ENCODE measurements around the gene PLEKHG7.
"Not testable (repeated sequence)": the region's sequence is repeated elsewhere in the genome, so short reads cannot be mapped to it uniquely, and the experiment has no call there.

DNA sequence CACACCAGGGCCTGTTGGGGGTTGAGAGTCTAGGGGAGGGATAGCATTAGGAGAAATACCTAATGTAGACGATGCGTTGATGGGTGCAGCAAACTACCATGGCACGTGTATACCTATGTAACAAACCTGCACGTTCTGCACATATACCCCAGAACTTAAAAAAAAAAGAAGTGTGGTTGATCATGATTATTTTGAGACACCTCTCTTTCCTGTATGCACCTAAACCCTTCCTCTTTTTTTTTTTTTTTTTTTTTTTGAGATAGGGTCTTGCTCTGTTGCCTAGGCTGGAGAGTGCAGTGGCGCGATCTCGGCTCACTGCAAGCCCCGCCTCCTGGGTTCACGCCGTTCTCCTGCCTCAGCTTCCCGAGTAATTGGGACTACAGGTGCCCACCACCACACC lies 31.3 kb upstream of the PLEKHG7 start:
- TF ChIP-seq, protein P1, sequence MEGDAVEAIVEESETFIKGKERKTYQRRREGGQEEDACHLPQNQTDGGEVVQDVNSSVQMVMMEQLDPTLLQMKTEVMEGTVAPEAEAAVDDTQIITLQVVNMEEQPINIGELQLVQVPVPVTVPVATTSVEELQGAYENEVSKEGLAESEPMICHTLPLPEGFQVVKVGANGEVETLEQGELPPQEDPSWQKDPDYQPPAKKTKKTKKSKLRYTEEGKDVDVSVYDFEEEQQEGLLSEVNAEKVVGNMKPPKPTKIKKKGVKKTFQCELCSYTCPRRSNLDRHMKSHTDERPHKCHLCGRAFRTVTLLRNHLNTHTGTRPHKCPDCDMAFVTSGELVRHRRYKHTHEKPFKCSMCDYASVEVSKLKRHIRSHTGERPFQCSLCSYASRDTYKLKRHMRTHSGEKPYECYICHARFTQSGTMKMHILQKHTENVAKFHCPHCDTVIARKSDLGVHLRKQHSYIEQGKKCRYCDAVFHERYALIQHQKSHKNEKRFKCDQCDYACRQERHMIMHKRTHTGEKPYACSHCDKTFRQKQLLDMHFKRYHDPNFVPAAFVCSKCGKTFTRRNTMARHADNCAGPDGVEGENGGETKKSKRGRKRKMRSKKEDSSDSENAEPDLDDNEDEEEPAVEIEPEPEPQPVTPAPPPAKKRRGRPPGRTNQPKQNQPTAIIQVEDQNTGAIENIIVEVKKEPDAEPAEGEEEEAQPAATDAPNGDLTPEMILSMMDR (IDR thresholded peaks at IDR 0.05; ENCODE audit: low read depth, low read length, missing input control) = not testable (repeated sequence)
- TF ChIP-seq, protein P2, sequence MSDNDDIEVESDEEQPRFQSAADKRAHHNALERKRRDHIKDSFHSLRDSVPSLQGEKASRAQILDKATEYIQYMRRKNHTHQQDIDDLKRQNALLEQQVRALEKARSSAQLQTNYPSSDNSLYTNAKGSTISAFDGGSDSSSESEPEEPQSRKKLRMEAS (IDR thresholded peaks at IDR 0.05) = not testable (repeated sequence)
- TF ChIP-seq NR2F2, JUND, YY1, RAD21, FOXA1, SP1 (IDR thresholded peaks at IDR 0.05): not testable (repeated sequence)
- TF ChIP-seq, protein P3, sequence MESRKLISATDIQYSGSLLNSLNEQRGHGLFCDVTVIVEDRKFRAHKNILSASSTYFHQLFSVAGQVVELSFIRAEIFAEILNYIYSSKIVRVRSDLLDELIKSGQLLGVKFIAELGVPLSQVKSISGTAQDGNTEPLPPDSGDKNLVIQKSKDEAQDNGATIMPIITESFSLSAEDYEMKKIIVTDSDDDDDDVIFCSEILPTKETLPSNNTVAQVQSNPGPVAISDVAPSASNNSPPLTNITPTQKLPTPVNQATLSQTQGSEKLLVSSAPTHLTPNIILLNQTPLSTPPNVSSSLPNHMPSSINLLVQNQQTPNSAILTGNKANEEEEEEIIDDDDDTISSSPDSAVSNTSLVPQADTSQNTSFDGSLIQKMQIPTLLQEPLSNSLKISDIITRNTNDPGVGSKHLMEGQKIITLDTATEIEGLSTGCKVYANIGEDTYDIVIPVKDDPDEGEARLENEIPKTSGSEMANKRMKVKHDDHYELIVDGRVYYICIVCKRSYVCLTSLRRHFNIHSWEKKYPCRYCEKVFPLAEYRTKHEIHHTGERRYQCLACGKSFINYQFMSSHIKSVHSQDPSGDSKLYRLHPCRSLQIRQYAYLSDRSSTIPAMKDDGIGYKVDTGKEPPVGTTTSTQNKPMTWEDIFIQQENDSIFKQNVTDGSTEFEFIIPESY (IDR thresholded peaks at IDR 0.05) = not testable (repeated sequence)
- TF ChIP-seq, protein P4, sequence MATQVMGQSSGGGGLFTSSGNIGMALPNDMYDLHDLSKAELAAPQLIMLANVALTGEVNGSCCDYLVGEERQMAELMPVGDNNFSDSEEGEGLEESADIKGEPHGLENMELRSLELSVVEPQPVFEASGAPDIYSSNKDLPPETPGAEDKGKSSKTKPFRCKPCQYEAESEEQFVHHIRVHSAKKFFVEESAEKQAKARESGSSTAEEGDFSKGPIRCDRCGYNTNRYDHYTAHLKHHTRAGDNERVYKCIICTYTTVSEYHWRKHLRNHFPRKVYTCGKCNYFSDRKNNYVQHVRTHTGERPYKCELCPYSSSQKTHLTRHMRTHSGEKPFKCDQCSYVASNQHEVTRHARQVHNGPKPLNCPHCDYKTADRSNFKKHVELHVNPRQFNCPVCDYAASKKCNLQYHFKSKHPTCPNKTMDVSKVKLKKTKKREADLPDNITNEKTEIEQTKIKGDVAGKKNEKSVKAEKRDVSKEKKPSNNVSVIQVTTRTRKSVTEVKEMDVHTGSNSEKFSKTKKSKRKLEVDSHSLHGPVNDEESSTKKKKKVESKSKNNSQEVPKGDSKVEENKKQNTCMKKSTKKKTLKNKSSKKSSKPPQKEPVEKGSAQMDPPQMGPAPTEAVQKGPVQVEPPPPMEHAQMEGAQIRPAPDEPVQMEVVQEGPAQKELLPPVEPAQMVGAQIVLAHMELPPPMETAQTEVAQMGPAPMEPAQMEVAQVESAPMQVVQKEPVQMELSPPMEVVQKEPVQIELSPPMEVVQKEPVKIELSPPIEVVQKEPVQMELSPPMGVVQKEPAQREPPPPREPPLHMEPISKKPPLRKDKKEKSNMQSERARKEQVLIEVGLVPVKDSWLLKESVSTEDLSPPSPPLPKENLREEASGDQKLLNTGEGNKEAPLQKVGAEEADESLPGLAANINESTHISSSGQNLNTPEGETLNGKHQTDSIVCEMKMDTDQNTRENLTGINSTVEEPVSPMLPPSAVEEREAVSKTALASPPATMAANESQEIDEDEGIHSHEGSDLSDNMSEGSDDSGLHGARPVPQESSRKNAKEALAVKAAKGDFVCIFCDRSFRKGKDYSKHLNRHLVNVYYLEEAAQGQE (IDR thresholded peaks at IDR 0.05) = not testable (repeated sequence)
